Mesenchymal stem cell (in vitro differentiated cells and primary cell): ENCODE data around the gene PNKD.

Experiments
- DNase-seq: peaks from one replicate; pipeline ENCODE4 v3.0.0-alpha.2; 2013
- H2AFZ ChIP-seq: one replicate; pipeline ENCODE4 v1.6.1; 2013; ENCODE audit warnings: low read depth, mild to moderate bottlenecking, control low read depth, inconsistent platforms, low read length, moderate library complexity
- H2AK5ac ChIP-seq: 2 replicates; pipeline ENCODE4 v1.6.1; 2013; ENCODE audit warnings: low read length, moderate library complexity, mild to moderate bottlenecking, inconsistent platforms; ENCODE audit not compliant: severe bottlenecking
- H2BK120ac ChIP-seq: one replicate; pipeline ENCODE4 v1.6.1; 2013; ENCODE audit warnings: low read depth, mild to moderate bottlenecking, inconsistent platforms, low read length, moderate library complexity
- H2BK12ac ChIP-seq, 2 experiments: one replicate each; pipeline ENCODE4 v1.6.1; 2013; ENCODE audit warnings: inconsistent platforms in 2 of 2, low read length in 2 of 2, mild to moderate bottlenecking in 2 of 2, moderate library complexity in 2 of 2, control low read depth in 1 of 2
- H2BK15ac ChIP-seq: one replicate; pipeline ENCODE4 v1.6.1; 2013; ENCODE audit warnings: mild to moderate bottlenecking, low read depth, inconsistent platforms; ENCODE audit not compliant: poor library complexity, severe bottlenecking
- H2BK5ac ChIP-seq: 2 replicates; pipeline ENCODE4 v1.6.1; 2013; ENCODE audit warnings: low read depth, mild to moderate bottlenecking, low read length, control low read depth, inconsistent platforms; ENCODE audit not compliant: poor library complexity, severe bottlenecking
- H3K14ac ChIP-seq, 2 experiments: one replicate each; pipeline ENCODE4 v1.6.1; 2013; ENCODE audit warnings: inconsistent platforms in 2 of 2, low read length in 2 of 2, control low read depth in 1 of 2, mild to moderate bottlenecking in 1 of 2, moderate library complexity in 1 of 2
- H3K18ac ChIP-seq, 2 experiments: one replicate each; pipeline ENCODE4 v1.6.1; 2013; ENCODE audit warnings: inconsistent platforms in 2 of 2, low read length in 2 of 2, control low read depth in 1 of 2, low read depth in 1 of 2, mild to moderate bottlenecking in 1 of 2
- H3K23ac ChIP-seq, 2 experiments: one replicate each; pipeline ENCODE4 v1.6.1; 2013; ENCODE audit warnings: inconsistent platforms in 2 of 2, low read length in 2 of 2, mild to moderate bottlenecking in 2 of 2, moderate library complexity in 2 of 2, control low read depth in 1 of 2
- H3K27ac ChIP-seq: 2 replicates; pipeline ENCODE4 v1.5.1; 2013; ENCODE audit warnings: mild to moderate bottlenecking, moderate library complexity, low read length, control low read depth, inconsistent platforms; ENCODE audit not compliant: poor library complexity, severe bottlenecking
- H3K27me3 ChIP-seq, 2 experiments: 2 replicates each; pipeline versions ENCODE4 v1.6.1 to v1.7.0; 2013; ENCODE audit warnings: low read length in 2 of 2, mild to moderate bottlenecking in 2 of 2, moderate library complexity in 2 of 2, control low read depth in 1 of 2, inconsistent platforms in 1 of 2; ENCODE audit not compliant: control insufficient read depth in 1 of 2, insufficient read depth in 1 of 2
- H3K36me3 ChIP-seq, 2 experiments: 2 replicates each; pipeline versions ENCODE4 v1.6.1 to v1.7.0; 2013; ENCODE audit warnings: low read length in 2 of 2, control low read depth in 1 of 2, inconsistent platforms in 1 of 2, low read depth in 1 of 2, mild to moderate bottlenecking in 1 of 2; ENCODE audit not compliant: insufficient read depth in 2 of 2, control insufficient read depth in 1 of 2
- H3K4ac ChIP-seq, 2 experiments: one replicate each; pipeline ENCODE4 v1.6.1; 2013; ENCODE audit warnings: inconsistent platforms in 2 of 2, low read length in 2 of 2, mild to moderate bottlenecking in 2 of 2, moderate library complexity in 2 of 2, control low read depth in 1 of 2, low read depth in 1 of 2
- H3K4me1 ChIP-seq: 2 replicates; pipeline ENCODE4 v1.6.1; 2013; ENCODE audit warnings: low read depth, low read length, control low read depth; ENCODE audit not compliant: control insufficient read depth, insufficient read depth
- H3K4me2 ChIP-seq: 2 replicates; pipeline ENCODE4 v1.6.1; 2013; ENCODE audit warnings: low read length, mild to moderate bottlenecking, inconsistent platforms; ENCODE audit not compliant: poor library complexity, severe bottlenecking
- H3K4me3 ChIP-seq, 2 experiments: 2 replicates each; pipeline versions ENCODE4 v1.5.1 to v1.7.0; 2013; ENCODE audit warnings: low read length in 2 of 2, mild to moderate bottlenecking in 2 of 2, control low read depth in 1 of 2, low read depth in 1 of 2; ENCODE audit not compliant: insufficient read depth in 1 of 2
- H3K79me1 ChIP-seq: replicated peaks from 2 replicates; pipeline ENCODE4 v1.6.1; 2013; ENCODE audit warnings: mild to moderate bottlenecking, control low read depth, low read length, inconsistent platforms; ENCODE audit not compliant: poor library complexity, severe bottlenecking
- H3K9ac ChIP-seq: 2 replicates; pipeline ENCODE4 v1.7.0; 2013; ENCODE audit warnings: mild to moderate bottlenecking, low read length, moderate library complexity
- H3K9me3 ChIP-seq: 2 replicates; pipeline ENCODE4 v1.7.0; 2013; ENCODE audit warnings: mild to moderate bottlenecking, low read length; ENCODE audit not compliant: control insufficient read depth
- H4K8ac ChIP-seq: one replicate; pipeline ENCODE4 v1.6.1; 2013; ENCODE audit warnings: inconsistent platforms, mild to moderate bottlenecking, low read length, moderate library complexity
- H4K91ac ChIP-seq: one replicate; pipeline ENCODE4 v1.6.1; 2013; ENCODE audit warnings: mild to moderate bottlenecking, low read length, inconsistent platforms
- WGBS: methylation state at CpG from one replicate; pipeline ENCODE4 v1.1.7; 2013; ENCODE audit warnings: mixed read lengths; 5-methylcytosine and 5-hydroxymethylcytosine counted together

Gene PNKD

GRCh38 chr2:218245214-218245613 is 25.1 kb upstream of the PNKD start:
- Histone ChIP-seq H3K18ac (no peak overlapping the region), H3K27ac (no peak overlapping the region), H3K4ac (no peak overlapping the region), H2AFZ (no peak overlapping the region), H2AK5ac (no peak overlapping the region), H4K91ac (no peak overlapping the region), H3K4me1 (peaks cover 5% of the 10 kb centered on the region), H3K23ac (no peak overlapping the region), H3K14ac (no peak overlapping the region), H3K9ac (no peak overlapping the region), H2BK5ac (no peak overlapping the region), H3K4me2 (no peak overlapping the region), H2BK120ac (no peak overlapping the region), H4K8ac (no peak overlapping the region), H3K9me3 (no peaks in the 10 kb centered on the region), H3K79me1 (peaks cover 28% of the 10 kb centered on the region), H2BK15ac (no peak overlapping the region), H3K4me3 (no peak overlapping the region), H3K36me3 (peaks cover 53 to 95% of the 10 kb centered on the region in 2 experiments), H2BK12ac (no peak overlapping the region), H3K27me3 (no peaks in the 10 kb centered on the region)
- DNase-seq, result no peak
- 100% methylated on average over 4 of the region's 5 CpGs for WGBS

- H3K27me3 ChIP-seq, result no peaks in the 10 kb centered on the region
- no peaks in the 10 kb centered on the region for H3K9me3 ChIP-seq
- H3K18ac ChIP-seq, result no peak overlapping the region
- no peak overlapping the region for H3K23ac ChIP-seq
- 98% methylated on average over 13 of the region's 13 CpGs for WGBS
- H2BK5ac ChIP-seq, result no peak overlapping the region
- no peak overlapping the region for H3K9ac ChIP-seq
- DNase-seq, result no peak
- no peak overlapping the region for H2AK5ac ChIP-seq
- no peak overlapping the region for H3K4me2 ChIP-seq
- H3K79me1 ChIP-seq, result peaks cover 33% of the 10 kb centered on the region
- H3K4ac ChIP-seq, result no peak overlapping the region
- H2BK12ac ChIP-seq, result no peak overlapping the region
- no peak overlapping the region for H4K91ac ChIP-seq
- H4K8ac ChIP-seq, result peak overlapping the region; percentile 71
- no peak overlapping the region for H2BK120ac ChIP-seq
- H3K4me3 ChIP-seq, result no peak overlapping the region
- H3K4me1 ChIP-seq, result peaks cover 6% of the 10 kb centered on the region
- no peak overlapping the region for H3K27ac ChIP-seq
- no peak overlapping the region for H2AFZ ChIP-seq
- no peak overlapping the region for H3K14ac ChIP-seq
- no peak overlapping the region for H2BK15ac ChIP-seq
- peaks cover 82 to 97% of the 10 kb centered on the region in 2 experiments for H3K36me3 ChIP-seq
Measured at GRCh38 chr2:218249691-218250090, 20.6 kb upstream of the PNKD start.

GRCh38 chr2:218252509-218253231 is 17.6 kb upstream of the PNKD start:
- Histone ChIP-seq H3K9me3 (no peaks in the 10 kb centered on the region), H2AFZ (no peak overlapping the region), H4K8ac (no peak overlapping the region), H3K23ac (no peak overlapping the region), H3K79me1 (peaks cover 34% of the 10 kb centered on the region), H2AK5ac (no peak overlapping the region), H3K9ac (peak overlapping the region; percentile 68), H4K91ac (no peak overlapping the region), H2BK5ac (no peak overlapping the region), H3K27ac (no peak overlapping the region), H3K14ac (no peak overlapping the region), H3K4ac (no peak overlapping the region), H2BK15ac (no peak overlapping the region), H3K4me2 (no peak overlapping the region), H3K4me1 (peaks cover 3% of the 10 kb centered on the region), H3K36me3 (peaks cover 79 to 96% of the 10 kb centered on the region in 2 experiments), H3K18ac (no peak overlapping the region), H3K4me3 (peak overlapping the region in 1 of 2 experiments; percentile 0), H2BK12ac (no peak overlapping the region), H2BK120ac (no peak overlapping the region), H3K27me3 (no peaks in the 10 kb centered on the region)
- DNase-seq, result no peak
- 92% methylated on average over 7 of the region's 7 CpGs for WGBS

DNA sequence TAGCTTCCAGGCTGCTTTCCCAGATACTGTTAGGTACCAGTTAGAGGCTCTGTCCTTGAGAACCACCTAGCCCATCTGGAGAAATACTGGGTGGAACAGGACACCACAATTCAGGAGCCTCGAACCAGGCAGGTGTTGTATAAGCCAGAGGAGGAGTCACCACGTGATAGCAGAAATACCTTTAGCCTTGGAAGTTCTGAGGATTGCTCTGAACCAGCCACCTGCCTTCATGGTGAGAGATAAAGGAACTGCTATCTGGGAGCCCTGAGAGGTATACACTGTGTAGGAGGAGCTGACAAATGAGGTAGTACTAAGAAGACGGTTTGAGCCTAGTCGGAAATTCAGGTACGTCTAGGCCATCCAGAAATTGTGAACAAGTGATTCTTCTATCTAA is 17.1 kb upstream of the PNKD start:
- H3K4me2 ChIP-seq, result no peak overlapping the region
- H3K4ac ChIP-seq, result no peak overlapping the region
- WGBS, result 94% methylated on average over 5 of the region's 5 CpGs
- no peak overlapping the region for H4K8ac ChIP-seq
- no peak overlapping the region for H2BK120ac ChIP-seq
- H2BK12ac ChIP-seq, result no peak overlapping the region
- H2BK15ac ChIP-seq, result no peak overlapping the region
- no peak overlapping the region for H4K91ac ChIP-seq
- H3K14ac ChIP-seq, result no peak overlapping the region
- no peak for DNase-seq
- H3K23ac ChIP-seq, result no peak overlapping the region
- H3K4me3 ChIP-seq, result no peak overlapping the region
- H3K27me3 ChIP-seq, result no peaks in the 10 kb centered on the region
- H2BK5ac ChIP-seq, result no peak overlapping the region
- no peaks in the 10 kb centered on the region for H3K9me3 ChIP-seq
- peak overlapping the region; percentile 68 for H3K9ac ChIP-seq
- peaks cover 74 to 91% of the 10 kb centered on the region in 2 experiments for H3K36me3 ChIP-seq
- H3K4me1 ChIP-seq, result peaks cover 3% of the 10 kb centered on the region
- no peak overlapping the region for H3K27ac ChIP-seq
- H3K79me1 ChIP-seq, result peaks cover 30% of the 10 kb centered on the region
- H2AK5ac ChIP-seq, result no peak overlapping the region
- H2AFZ ChIP-seq, result no peak overlapping the region
- no peak overlapping the region for H3K18ac ChIP-seq
